ENCODE measurements around the gene VPS13D.

Gene VPS13D

DNA sequence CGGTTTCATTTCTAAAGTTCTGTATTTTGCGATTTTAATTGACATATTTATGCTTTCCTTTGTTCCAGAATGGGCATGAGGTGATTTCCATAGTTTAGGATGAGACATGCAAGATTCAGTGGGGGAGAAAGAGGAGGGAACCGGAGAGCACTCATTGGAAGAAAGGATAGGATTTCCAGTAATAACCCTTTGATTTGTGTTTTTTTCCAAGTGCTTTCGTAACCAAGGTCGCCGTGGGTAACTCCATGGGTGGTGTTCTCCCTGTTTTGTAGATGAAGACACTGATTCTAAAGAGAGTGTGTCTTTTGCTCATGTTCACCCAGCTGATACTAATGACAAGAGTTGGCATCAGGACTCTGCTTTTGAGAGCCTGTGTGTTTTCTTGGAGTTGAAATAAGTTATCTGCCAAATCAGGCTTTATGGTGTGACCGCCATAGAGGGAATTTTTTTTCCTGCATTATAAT, 218.1 kb downstream of the VPS13D start:
- no peak overlapping the region for H3K4me3 ChIP-seq (ENCODE audit: low read depth, low read length)
- TF ChIP-seq, protein P1, sequence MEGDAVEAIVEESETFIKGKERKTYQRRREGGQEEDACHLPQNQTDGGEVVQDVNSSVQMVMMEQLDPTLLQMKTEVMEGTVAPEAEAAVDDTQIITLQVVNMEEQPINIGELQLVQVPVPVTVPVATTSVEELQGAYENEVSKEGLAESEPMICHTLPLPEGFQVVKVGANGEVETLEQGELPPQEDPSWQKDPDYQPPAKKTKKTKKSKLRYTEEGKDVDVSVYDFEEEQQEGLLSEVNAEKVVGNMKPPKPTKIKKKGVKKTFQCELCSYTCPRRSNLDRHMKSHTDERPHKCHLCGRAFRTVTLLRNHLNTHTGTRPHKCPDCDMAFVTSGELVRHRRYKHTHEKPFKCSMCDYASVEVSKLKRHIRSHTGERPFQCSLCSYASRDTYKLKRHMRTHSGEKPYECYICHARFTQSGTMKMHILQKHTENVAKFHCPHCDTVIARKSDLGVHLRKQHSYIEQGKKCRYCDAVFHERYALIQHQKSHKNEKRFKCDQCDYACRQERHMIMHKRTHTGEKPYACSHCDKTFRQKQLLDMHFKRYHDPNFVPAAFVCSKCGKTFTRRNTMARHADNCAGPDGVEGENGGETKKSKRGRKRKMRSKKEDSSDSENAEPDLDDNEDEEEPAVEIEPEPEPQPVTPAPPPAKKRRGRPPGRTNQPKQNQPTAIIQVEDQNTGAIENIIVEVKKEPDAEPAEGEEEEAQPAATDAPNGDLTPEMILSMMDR (IDR thresholded peaks at IDR 0.05; ENCODE audit: low read depth, low read length): no peak
- no peak for TF ChIP-seq MYC (IDR thresholded peaks at IDR 0.05; ENCODE audit: low read depth, low read length)
- no peak for TF ChIP-seq POLR2A (IDR thresholded peaks at IDR 0.05; ENCODE audit: extremely low read depth, insufficient read length)
- no peak for TF ChIP-seq MAX (IDR thresholded peaks at IDR 0.05; ENCODE audit: low read depth, low read length)
- DNase-seq (ENCODE audit: low read depth): no peak

DNA sequence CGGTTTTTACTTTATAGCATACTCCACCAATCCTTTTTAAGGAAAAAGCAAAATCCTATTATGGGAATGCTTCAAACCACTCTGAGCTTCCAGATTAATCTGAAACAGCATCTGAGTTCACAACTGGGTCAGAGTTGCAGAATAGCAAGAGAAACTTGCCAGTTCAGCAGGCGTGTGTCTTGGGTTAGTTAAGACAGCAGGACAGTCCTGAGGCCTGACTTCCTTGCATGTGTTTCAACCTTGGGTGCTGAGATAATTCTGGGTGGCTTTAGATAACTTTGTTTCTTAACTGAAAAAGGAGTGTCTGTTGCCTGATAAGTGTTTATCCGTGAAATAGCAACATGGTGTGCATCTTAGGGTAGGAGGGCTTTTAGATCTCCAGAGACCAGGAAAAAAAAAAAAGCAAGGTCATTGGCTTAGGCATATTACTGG, 218.9 kb downstream of the VPS13D start:
- TF ChIP-seq MAX (IDR thresholded peaks at IDR 0.05; ENCODE audit: low read depth, low read length) (no peak), POLR2A (IDR thresholded peaks at IDR 0.05; ENCODE audit: extremely low read depth, insufficient read length) (no peak), MYC (IDR thresholded peaks at IDR 0.05; ENCODE audit: low read depth, low read length) (no peak)
- TF ChIP-seq, protein P1 (IDR thresholded peaks at IDR 0.05; ENCODE audit: low read depth, low read length): no peak
- DNase-seq (ENCODE audit: low read depth): no peak
- no peak overlapping the region for H3K4me3 ChIP-seq (ENCODE audit: low read depth, low read length)

- TF ChIP-seq POLR2A (IDR thresholded peaks at IDR 0.05; ENCODE audit: extremely low read depth, insufficient read length) (no peak), MYC (IDR thresholded peaks at IDR 0.05; ENCODE audit: low read depth, low read length) (no peak), MAX (IDR thresholded peaks at IDR 0.05; ENCODE audit: low read depth, low read length) (no peak)
- TF ChIP-seq, protein P1 (IDR thresholded peaks at IDR 0.05; ENCODE audit: low read depth, low read length): no peak
- DNase-seq (ENCODE audit: low read depth): no peak
- no peak overlapping the region for H3K4me3 ChIP-seq (ENCODE audit: low read depth, low read length)
Observed at GRCh38 chr1:12450090-12450755, 220.4 kb downstream of the VPS13D start.

- TF ChIP-seq POLR2A (IDR thresholded peaks at IDR 0.05; ENCODE audit: extremely low read depth, insufficient read length) (no peak), MAX (IDR thresholded peaks at IDR 0.05; ENCODE audit: low read depth, low read length) (no peak), MYC (IDR thresholded peaks at IDR 0.05; ENCODE audit: low read depth, low read length) (no peak)
- TF ChIP-seq, protein P1 (IDR thresholded peaks at IDR 0.05; ENCODE audit: low read depth, low read length): no peak
- H3K4me3 ChIP-seq (ENCODE audit: low read depth, low read length): no peak overlapping the region
- no peak for DNase-seq (ENCODE audit: low read depth)
Observed at GRCh38 chr1:12450756-12451559, 221.1 kb downstream of the VPS13D start.

DNA sequence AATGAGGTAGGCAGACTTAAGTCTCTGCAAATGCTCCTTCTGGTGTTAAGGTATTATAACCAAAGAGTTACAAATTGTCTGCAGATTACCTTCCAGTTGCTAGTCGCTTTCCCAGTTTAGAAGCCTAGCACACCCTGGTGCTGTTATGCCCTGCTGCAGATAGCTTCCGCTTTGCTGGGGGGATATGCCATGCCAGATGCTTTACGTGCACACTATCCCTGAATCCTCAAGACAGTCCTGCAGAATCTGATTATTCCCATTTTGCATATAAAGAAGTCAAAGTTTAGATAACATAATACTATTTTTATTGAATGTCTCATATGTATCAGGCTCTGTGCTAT, 221.7 kb downstream of the VPS13D start:
- no peak overlapping the region for H3K4me3 ChIP-seq (ENCODE audit: low read depth, low read length)
- no peak for DNase-seq (ENCODE audit: low read depth)
- TF ChIP-seq MYC (IDR thresholded peaks at IDR 0.05; ENCODE audit: low read depth, low read length): no peak
- no peak for TF ChIP-seq MAX (IDR thresholded peaks at IDR 0.05; ENCODE audit: low read depth, low read length)
- TF ChIP-seq POLR2A (IDR thresholded peaks at IDR 0.05; ENCODE audit: extremely low read depth, insufficient read length): no peak
- TF ChIP-seq, protein P1 (IDR thresholded peaks at IDR 0.05; ENCODE audit: low read depth, low read length): no peak
